Right renal pelvis (tissue), 4 donors: ENCODE data around the gene ANGPTL7. TPM values are rescaled to one million over a fixed set of nuclear protein-coding genes. Genes with fewer than 3 reads are reported as not detected.
"Not testable (repeated sequence)": the region's sequence is repeated elsewhere in the genome, so short reads cannot be mapped to it uniquely, and the experiment has no call there.

Experiments
- DNase-seq, 4 donors: peaks; one replicate each; pipeline ENCODE4 v3.0.0-alpha.2; 2013; ENCODE audit warnings: low read depth in 4 of 4, low spot score in 3 of 4, missing footprints in 1 of 4
- polyA plus RNA-seq, 4 donors: library from polyadenylated mRNA; unstranded; fragments of 120-200 nt; gene quantifications; one replicate each; pipeline ENCODE4 v1.2.1, GENCODE V29; 2013; ENCODE audit not compliant: insufficient read length in 4 of 4

Gene ANGPTL7
- polyA plus RNA-seq, 4 donors, result 0.13 to 0.17 TPM; not detected in 2

DNA sequence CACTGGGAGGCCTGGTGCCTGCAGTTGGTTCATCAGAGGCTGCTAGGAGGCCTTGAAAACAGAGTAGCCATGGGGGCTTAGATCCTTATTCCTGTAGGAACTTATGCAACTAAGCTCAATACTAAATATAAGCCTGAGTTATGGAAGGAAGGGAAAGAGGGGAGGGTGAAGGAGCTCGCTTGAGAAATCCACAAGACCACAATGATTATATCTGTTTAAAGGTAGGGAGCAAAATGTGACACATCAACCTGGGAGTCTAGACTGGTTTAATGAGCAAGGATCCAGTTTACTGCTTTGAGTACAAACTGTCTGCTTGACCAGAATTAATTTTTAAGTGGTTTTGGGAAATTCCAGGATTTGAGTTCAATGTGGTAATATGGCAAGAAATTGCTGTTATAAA, 20.4 kb upstream of the ANGPTL7 start:
- no peak for DNase-seq

DNA sequence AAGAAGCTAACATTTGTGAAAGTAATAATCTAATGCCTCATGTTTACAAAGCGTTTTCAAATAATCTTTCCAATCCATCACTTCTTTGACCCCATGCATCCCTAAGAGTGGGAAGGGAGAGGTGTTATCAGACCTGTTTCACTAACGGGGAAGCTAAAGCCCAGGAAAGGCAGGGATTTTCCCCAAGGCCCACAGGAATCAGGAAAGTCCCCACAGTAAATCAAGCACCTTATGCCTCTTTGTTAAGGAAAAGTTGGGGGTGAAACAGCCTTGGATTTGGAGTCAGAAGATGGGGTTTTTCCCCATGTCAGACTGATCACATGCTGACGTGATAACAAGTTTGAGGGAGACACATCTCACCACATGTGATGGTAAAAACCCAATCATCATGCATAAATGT, 20.0 kb upstream of the ANGPTL7 start:
- no peak for DNase-seq

DNA sequence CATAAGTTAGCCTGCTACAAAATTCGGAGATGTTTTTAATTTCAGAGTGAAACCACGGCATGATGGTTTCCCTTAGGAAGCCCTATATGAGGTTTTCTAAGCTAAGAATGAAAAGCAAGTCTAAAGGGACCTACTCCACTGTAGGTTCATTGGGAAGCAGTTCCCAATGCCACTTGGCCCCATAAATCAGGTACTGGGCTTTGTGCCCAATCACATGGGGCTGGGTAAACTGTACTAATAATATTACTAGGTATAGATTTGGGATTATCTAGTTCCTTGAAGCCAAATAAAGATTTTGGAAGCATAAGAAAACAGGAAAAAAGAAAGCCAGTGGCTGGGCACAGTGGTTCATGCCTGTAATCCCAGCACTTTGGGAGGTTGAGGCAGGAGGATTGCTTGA, 19.1 kb upstream of the ANGPTL7 start:
- no peak for DNase-seq

DNA sequence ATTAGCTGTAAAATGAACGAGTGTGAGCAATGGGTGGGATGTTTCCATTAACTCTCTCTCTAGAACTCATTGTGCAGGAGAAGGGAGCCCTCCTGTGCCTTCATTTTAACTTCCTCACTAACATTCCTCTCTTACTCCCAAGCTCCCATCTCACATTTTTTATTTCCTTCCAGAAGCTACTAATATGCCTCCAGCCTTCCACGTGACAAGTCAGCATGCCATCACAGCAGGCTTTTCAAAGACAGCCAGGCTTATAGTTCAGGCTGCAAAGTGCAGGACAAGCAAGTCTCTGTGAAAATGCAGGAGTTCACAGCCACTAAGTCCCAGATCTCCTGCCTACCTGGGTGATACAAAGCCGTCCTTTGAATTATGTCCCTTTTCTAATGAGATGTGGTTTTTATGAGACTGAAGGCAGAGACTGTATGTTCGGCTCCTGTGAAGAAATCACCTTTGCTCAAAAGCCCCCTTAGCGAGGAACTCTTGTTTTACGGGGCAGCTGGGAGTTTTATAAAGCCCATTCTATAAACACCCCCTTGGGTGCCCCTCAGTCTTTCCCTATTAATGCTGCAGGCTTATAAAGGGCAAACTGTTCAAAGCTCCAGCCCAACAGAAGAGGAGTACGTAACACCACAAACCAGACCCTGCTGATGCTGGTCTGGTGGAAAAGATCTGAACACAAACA, 14.8 kb upstream of the ANGPTL7 start:
- no peak for DNase-seq

DNA sequence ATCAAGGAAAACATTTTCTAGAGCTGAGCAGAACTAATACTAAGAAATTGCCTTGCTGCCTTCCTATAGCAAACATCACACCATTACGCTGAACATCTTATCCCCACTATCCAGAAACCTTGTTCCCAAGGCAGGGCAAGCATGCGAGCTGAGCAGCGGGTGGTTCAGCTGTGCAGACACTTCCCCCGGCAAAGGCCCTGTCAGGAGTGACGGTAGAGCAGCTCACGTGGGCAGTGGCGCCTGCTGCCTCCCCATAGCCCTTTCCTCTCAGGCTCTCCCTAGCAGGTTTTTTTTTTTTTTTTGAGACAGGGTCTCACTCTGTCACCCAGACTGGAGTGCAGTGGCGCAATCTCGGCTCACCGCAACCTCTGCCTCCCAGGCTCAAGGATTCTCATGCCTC, 13.7 kb upstream of the ANGPTL7 start:
- no peak for DNase-seq

DNA sequence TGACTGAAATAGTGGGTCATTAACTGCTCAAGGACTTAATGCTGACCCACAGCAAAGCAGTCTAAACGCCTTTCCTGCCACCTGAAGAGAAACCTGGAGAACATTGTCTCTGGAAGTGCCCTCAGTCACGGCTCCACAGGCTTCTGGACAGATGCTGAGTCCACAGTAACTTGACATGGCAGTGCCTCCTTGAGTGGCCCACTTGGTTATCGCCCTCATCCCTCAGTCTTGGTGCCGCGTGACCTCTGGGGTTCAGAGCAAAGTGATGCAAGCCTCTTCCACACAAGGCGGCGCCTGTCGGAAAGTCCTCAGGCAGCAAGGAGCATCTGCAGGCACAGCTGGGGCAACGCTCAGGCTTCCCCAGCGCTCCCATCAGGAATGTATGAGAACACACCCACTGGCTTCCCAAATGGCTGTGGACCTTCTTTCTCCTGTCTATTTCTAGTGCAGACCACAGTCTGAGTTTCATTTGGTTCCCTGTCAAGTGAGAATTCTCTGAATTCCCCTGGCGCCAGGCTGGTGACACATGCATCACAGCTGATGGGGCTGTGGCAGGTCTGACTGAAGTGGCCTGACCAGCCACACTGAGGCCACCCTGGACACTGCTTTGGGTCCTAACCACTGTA, 13.0 kb upstream of the ANGPTL7 start:
- DNase-seq, result no peak

DNA sequence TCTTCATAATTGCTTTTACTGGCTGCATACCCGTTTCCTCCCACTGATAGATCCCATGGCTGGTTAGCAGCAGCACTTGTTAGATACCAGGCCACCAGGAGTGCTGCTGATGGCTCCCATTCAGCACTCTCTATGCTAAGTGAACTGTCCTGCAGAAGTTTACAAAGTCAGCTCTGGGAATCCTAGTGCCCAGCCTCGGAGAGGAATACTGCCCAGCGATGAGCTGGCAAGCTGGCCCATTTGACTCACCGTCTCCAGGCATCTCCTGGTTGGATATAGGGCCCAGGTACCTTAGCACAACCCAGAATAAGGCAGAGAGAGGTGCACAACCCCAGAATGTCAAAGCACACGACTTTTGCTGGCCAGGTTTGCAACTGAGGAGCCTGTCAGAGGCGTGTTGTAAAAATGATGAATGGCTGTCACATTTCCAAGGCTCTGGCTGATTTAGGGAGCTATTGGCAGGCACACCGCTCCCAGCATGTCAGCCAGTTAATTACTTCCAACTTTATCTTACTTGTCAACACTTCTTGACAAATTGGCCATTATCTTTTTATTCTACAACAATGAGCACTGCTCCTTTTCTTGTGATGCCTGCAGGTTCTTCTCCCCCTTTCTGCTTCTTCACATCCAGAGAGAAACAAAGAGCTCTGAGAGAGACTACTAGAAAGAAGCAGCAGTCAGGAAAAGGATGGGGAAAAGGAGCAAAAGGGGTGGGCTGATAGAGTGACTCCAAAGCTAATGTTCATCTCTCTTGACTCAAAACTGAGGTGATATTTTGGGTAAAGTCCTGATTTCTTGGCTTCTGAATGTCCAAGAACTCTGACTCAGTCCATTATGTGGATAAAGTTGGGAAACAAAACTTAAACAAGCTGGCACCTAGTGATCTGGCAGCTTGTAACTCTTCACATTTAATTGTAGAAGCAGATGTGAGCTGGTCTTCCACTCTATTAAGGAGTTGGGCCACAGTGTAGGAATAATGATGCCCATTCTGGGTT, 10.8 kb upstream of the ANGPTL7 start:
- DNase-seq, result no peak

DNA sequence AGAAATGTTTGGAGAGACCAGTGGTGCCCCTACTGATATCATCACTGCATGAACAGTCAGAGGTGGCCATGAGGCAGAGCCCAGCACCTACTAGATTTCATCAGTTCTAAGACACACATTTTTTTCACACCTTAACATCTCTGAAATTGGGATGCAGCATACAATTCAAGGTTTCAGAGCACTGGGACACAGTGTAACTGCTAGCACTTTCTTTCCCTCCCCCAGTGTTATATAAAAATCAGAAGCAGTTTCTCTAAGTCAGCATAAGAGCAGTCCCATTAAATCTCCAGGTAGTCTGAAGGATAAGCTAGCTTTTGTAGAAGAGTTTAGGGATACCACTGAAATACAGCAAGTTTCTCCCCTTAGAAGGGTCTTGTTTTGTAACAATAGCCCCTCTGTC, 10.0 kb upstream of the ANGPTL7 start:
- no peak for DNase-seq

DNA sequence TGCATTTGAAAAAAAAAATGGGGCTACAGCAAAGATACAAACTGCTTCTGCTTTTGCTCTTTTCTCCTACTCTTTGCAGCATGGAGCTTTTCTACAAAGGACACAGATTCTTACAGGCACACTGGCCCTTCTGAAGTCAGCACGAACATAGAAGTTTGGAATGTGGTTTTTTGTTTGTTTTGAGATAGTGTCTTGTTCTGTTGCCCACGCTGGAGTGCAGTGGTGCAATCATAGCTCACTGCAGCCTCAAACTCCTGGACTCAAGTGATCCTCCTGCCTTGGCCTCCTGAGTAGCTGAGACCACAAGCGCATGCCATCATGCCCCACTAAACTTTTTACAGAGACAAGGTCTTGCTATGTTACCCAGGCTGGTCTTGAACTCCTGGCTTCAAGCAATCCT, 9.4 kb upstream of the ANGPTL7 start:
- not testable (repeated sequence) for DNase-seq

DNA sequence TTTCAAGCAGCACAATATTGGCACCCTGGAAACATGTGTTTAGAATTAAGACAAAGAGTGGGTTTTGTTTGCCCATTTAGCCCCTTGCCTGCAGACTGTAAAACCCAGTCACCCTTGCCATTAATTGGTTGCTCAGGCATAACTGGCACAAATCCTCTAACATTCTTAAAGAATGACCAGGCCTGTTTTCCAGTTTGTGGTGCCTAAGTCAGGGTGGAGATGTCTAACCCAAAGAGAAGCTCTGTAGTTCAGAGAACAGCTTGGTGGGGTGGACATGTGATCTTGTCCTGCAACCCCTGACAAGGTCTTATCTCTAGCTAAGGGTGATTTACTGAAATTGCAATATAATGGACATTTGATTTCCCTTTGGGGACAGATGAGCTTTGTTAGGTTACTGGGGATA, 8.8 kb upstream of the ANGPTL7 start:
- DNase-seq, result no peak

DNA sequence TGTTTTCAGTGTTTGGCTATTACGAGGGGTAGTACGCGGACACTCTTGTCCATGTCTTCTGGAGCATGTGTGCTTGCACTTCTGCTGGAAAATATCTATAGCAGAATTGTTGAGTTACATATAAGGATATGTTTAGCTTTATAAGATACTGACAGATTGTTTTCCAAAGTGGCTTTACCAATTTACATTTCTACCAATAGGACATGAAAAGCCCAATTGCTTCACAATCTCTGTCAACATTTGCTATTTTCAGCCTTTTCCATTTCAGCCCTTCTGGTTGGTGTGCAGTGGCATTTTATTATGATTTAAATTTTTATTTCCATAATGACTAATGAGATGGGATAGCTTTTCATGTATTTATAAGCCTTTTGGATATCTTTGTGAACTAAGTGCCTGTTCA, 6.3 kb upstream of the ANGPTL7 start:
- DNase-seq, result no peak

DNA sequence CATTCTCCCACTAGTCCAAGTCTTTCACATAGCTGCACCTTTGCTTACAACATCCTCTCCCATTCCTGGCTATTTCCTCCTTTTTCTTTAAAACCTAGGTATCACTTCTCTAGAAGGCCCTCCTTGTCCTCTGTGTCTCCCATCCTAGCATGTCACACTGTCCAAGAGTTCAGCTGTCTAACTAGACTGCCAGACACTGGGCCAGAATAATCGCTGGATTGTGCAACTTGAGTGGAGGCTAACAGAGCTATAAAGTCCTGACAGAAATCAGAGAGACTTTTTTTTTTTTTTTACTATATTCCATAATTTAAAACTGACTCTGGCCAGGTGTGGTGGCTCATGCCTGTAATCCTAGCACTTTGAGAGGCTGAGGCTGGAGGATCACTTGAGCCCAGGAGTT, 4.2 kb upstream of the ANGPTL7 start:
- DNase-seq, result no peak

DNA sequence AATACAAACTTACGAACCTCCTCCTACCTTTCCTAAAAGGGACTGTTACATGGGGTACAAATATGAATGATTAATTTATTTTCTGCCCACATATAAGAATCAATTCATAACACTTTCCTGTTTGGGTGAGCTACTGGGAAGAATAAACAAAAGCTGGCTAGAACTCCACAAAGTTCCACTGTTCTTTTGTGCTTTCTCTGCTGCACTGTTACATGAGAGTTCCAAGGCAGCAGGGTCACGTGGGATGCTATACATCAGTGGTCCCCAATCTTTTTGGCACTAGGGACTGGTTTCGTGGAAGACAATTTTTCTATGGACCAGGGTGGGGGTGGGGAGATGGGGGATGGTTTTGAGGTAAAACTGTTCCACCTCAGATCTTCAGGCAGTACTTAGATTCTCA, 2.2 kb upstream of the ANGPTL7 start:
- no peak for DNase-seq

DNA sequence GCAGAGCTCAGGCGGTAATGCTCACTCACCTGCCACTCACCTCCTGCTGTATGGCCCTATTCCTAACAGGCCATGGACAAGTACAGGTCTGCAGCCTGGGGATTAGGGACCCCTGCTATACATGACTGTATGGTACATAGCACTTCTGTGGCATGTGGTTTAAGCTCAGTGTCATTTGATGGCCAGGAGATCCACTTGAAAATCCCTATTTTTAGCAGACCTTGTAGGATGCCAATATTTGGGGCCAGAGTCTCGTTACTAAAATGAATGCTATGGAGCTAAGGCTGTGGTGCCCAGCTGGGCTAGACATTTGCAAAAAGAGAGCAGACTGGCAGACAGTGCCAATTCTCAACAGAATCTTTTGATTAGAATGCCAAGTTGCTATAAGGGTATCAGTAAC, 1.7 kb upstream of the ANGPTL7 start:
- no peak for DNase-seq

DNA sequence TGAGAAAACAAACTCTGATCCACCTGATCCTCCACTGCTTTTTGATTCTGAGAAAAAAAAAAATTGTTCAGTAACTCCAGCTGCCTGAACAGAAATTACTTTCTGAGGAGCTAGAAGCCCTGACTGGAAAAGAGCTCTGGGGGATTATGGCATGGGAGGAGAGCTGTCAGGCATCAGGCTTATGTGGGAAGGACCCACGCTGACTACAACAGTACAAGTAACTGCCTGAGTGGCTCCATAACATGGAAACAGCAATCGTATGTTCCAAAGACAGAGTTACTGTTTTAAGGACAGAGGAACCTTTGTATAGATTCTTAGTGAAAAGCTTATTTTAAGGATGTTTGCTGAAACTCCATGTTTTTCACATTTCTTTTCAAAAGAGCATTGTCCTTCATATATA, 1.2 kb upstream of the ANGPTL7 start:
- DNase-seq, result no peak

DNA sequence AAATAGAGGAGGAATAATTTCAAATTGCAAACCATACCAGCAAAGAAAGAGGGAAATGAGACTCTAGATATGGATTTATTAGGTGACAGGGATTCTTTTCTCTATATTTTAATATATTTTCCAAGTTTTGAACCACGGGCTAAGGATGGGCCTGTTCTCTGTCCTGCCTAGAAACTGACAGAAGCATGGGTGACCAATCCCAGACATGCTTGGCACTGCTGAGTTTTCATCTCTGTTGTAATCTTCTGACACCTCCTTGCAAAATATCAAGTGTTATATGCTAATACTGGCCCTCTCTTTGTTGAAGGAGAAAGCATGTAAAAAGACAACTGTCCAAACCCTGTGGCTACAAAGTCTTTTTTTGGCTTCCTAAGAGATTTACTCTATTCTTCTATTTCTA, 774 bp upstream of the ANGPTL7 start:
- no peak for DNase-seq

DNA sequence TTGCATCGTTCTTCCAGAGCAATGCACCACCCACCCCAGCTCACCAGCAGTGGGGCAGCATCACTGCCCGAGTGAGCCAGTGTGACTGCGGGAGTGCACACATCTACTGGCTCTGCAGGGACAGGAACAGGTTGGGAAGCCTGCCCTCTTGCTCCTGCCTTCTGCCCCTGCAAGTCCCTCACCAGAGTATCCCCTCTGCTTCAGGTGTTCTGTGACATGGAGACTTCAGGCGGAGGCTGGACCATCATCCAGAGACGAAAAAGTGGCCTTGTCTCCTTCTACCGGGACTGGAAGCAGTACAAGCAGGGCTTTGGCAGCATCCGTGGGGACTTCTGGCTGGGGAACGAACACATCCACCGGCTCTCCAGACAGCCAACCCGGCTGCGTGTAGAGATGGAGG, 4.2 kb downstream of the ANGPTL7 start:
- no peak for DNase-seq

DNA sequence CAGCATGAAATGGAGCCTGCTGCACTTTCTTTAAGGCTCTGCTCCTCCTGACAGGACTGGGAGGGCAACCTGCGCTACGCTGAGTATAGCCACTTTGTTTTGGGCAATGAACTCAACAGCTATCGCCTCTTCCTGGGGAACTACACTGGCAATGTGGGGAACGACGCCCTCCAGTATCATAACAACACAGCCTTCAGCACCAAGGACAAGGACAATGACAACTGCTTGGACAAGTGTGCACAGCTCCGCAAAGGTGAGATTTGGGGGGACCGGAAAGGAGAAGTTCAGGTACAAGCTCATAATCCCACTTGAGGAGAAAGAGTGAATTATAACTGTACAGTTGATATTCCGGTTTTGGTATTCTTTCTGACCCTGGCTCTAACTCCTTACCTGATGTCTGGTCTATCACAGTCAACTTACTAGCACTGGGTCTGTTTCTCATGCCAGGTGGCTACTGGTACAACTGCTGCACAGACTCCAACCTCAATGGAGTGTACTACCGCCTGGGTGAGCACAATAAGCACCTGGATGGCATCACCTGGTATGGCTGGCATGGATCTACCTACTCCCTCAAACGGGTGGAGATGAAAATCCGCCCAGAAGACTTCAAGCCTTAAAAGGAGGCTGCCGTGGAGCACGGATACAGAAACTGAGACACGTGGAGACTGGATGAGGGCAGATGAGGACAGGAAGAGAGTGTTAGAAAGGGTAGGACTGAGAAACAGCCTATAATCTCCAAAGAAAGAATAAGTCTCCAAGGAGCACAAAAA, 5.4 kb downstream of the ANGPTL7 start:
- no peak for DNase-seq

DNA sequence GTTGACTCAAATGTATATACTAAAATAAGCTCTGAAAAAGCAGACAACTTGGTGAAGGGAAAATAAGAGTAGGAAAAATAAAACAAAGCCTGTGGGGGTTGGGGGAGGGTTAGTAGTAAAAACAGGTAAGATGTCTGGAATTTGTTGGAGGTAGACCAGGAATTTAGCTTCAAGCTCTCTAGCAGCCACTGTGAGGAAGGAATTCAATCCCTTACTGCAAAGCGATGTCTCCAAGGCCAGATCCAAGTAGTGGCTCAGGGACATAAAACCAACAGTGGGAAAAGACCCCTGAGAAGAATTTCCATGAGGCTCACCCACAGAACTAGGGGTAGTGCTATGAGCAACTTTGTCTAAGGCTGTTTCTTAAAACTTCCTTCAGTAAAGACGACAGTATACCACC, 7.8 kb downstream of the ANGPTL7 start:
- no peak for DNase-seq

DNA sequence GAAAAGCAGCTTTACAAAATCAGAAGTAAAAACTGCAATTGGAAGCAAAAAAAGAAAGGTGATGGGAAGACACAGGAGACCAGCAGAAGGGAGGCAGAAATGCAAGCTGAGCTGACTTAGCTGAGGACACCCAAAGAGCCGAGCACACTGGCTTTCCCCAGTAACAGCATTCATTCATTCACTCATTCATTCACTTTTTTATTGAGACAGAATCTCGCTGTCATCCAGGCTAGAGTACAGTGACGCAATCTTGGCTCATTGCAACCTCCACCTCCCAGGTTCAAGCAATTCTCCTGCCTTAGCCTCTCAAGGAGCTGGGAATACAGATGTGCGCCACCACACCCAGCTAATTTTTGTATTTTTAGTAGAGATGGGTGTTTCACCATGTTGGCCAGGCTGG, 8.2 kb downstream of the ANGPTL7 start:
- no peak for DNase-seq

DNA sequence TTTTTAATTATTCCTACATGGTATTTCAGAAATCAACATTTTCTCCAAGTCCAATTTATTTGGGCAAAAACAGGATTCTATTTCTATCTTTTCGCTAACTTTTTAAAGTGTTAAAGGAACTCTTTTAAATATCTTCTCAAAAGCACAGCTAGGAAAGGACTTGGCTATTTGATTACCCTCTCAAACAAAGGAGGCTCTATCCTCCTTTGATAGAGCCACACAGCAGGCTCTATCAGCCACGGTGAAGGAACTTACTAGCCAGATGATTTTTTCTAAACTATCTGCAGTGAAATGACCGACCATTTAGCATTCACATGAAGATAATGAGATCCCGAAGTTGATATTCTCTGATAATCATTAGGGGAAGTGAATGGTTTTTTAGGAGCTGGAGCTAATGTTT, 9.1 kb downstream of the ANGPTL7 start:
- no peak for DNase-seq
